ENCODE measurements around the gene DNAH12. TPM values are rescaled to one million over a fixed set of nuclear protein-coding genes. Genes with fewer than 3 reads are reported as not detected.

Gene DNAH12
- total and polyA plus RNA-seq, 10 of the 15 experiments (the other 5 are each of a cell fraction or from before 2014, with no cell fraction given), result under 0.01 to 0.35 (median 0.08) TPM

DNA sequence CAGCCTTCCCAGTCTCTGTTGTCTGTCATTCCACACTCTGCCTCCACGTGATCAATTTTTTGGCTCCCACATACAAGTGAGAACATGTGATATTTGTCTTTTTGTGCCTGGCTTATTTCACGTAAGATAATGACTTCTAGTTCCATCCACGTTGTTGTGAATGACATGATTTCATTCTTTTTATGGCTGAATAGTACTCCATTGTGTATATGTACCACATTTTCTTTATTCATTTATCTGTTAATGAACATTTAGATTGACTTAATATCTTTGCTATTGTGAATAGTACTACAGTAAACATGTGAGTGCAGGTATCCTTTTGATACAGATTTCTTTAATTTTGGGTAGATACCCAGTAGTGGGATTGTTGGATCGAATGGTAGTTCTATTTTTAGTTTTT is 283.0 kb downstream of the DNAH12 start:
- no peaks in the 10 kb centered on the region for H4K20me1 ChIP-seq (ENCODE audit: control insufficient read depth, insufficient read depth)
- no peak overlapping the region for H3K27ac ChIP-seq (ENCODE audit: control insufficient read depth, insufficient read depth)
- POLR2A ChIA-PET, result no interaction called here
- CTCF ChIA-PET, result no interaction called here
- no peaks in the 10 kb centered on the region for H3K9me3 ChIP-seq (replicated peaks; ENCODE audit: control insufficient read depth, insufficient read depth, low read length)
- no peaks in the 10 kb centered on the region for H3K4me1 ChIP-seq (ENCODE audit: control insufficient read depth, insufficient read depth, low read length)
- in situ Hi-C loops (cut with MboI), result no loop called here
- no peaks in the 10 kb centered on the region for H3K27me3 ChIP-seq (replicated peaks in 1 of 2; ENCODE audit: control insufficient read depth in 2 of 2, insufficient read depth in 2 of 2, low read length in 1 of 2)
- FAIRE-seq (no peak), ATAC-seq (no peak), DNase-seq (ENCODE audit: low read depth, low spot score) (no peak)
- 98% methylated on average over 4 of the region's 4 CpGs for WGBS (ENCODE audit: insufficient coverage, insufficient replicate concordance, low lambda C conversion rate, missing lambda C conversion rate)
- no TSS peak for BruUV-seq (replicated peaks)
- H3K79me2 ChIP-seq (ENCODE audit: control insufficient read depth, insufficient read depth, low read length), result no peaks in the 10 kb centered on the region
- H2AFZ ChIP-seq (ENCODE audit: control insufficient read depth, low read depth, low read length), result no peak overlapping the region
- no peak overlapping the region for H3K9ac ChIP-seq (ENCODE audit: control insufficient read depth, insufficient read depth, low read length)
- intact Hi-C loops (cut with micrococcal nuclease; ENCODE audit: unreplicated experiment), result no loop called here
- H3K4me2 ChIP-seq (ENCODE audit: control insufficient read depth, insufficient read depth), result no peak overlapping the region
- H3K4me3 ChIP-seq, result no peak overlapping the region
- SMC1A ChIA-PET (ENCODE audit: uncharacterized antibody, unreplicated experiment), result no interaction called here
- peaks cover 3 to 15% of the 10 kb centered on the region in 2 experiments for H3K36me3 ChIP-seq (ENCODE audit: control insufficient read depth in 2 of 2, insufficient read depth in 2 of 2, low read length in 1 of 2)
- RAD21 ChIA-PET (ENCODE audit: unreplicated experiment), result no interaction called here
- TF ChIP-seq CHD2 (IDR thresholded peaks at IDR 0.05; ENCODE audit: borderline replicate concordance, low read depth, low read length) (no peak), TCF12 (IDR thresholded peaks at IDR 0.05; ENCODE audit: low read depth, low read length) (no peak), YY1 (IDR thresholded peaks at IDR 0.05; ENCODE audit: low read depth, low read length) (no peak), ZZZ3 (IDR thresholded peaks at IDR 0.05; ENCODE audit: control insufficient read depth, insufficient read length, low read depth) (no peak), RUNX3 (IDR thresholded peaks at IDR 0.05; ENCODE audit: low read length) (no peak), CREB1 (IDR thresholded peaks at IDR 0.05; ENCODE audit: low read depth) (no peak), CBX5 (IDR thresholded peaks at IDR 0.05; ENCODE audit: low read depth) (no peak), RB1 (IDR thresholded peaks at IDR 0.05; ENCODE audit: borderline replicate concordance) (no peak), STAT1 (conservative IDR thresholded peaks at IDR 0.05) (no peak), RCOR1 (conservative IDR thresholded peaks at IDR 0.05; ENCODE audit: low read depth, low read length) (no peak)
- TF ChIP-seq, protein P1, sequence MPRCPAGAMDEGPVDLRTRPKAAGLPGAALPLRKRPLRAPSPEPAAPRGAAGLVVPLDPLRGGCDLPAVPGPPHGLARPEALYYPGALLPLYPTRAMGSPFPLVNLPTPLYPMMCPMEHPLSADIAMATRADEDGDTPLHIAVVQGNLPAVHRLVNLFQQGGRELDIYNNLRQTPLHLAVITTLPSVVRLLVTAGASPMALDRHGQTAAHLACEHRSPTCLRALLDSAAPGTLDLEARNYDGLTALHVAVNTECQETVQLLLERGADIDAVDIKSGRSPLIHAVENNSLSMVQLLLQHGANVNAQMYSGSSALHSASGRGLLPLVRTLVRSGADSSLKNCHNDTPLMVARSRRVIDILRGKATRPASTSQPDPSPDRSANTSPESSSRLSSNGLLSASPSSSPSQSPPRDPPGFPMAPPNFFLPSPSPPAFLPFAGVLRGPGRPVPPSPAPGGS (IDR thresholded peaks at IDR 0.05; ENCODE audit: borderline replicate concordance, insufficient read depth, low read depth, low read length, poor library complexity, severe bottlenecking), result no peak
- TF ChIP-seq, protein P2, sequence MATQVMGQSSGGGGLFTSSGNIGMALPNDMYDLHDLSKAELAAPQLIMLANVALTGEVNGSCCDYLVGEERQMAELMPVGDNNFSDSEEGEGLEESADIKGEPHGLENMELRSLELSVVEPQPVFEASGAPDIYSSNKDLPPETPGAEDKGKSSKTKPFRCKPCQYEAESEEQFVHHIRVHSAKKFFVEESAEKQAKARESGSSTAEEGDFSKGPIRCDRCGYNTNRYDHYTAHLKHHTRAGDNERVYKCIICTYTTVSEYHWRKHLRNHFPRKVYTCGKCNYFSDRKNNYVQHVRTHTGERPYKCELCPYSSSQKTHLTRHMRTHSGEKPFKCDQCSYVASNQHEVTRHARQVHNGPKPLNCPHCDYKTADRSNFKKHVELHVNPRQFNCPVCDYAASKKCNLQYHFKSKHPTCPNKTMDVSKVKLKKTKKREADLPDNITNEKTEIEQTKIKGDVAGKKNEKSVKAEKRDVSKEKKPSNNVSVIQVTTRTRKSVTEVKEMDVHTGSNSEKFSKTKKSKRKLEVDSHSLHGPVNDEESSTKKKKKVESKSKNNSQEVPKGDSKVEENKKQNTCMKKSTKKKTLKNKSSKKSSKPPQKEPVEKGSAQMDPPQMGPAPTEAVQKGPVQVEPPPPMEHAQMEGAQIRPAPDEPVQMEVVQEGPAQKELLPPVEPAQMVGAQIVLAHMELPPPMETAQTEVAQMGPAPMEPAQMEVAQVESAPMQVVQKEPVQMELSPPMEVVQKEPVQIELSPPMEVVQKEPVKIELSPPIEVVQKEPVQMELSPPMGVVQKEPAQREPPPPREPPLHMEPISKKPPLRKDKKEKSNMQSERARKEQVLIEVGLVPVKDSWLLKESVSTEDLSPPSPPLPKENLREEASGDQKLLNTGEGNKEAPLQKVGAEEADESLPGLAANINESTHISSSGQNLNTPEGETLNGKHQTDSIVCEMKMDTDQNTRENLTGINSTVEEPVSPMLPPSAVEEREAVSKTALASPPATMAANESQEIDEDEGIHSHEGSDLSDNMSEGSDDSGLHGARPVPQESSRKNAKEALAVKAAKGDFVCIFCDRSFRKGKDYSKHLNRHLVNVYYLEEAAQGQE (IDR thresholded peaks at IDR 0.05; ENCODE audit: low read depth, low read length), result no peak
- TF ChIP-seq, protein P3, sequence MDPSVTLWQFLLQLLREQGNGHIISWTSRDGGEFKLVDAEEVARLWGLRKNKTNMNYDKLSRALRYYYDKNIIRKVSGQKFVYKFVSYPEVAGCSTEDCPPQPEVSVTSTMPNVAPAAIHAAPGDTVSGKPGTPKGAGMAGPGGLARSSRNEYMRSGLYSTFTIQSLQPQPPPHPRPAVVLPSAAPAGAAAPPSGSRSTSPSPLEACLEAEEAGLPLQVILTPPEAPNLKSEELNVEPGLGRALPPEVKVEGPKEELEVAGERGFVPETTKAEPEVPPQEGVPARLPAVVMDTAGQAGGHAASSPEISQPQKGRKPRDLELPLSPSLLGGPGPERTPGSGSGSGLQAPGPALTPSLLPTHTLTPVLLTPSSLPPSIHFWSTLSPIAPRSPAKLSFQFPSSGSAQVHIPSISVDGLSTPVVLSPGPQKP (IDR thresholded peaks at IDR 0.05; ENCODE audit: low read depth, low read length), result no peak
- TF ChIP-seq, protein P4, sequence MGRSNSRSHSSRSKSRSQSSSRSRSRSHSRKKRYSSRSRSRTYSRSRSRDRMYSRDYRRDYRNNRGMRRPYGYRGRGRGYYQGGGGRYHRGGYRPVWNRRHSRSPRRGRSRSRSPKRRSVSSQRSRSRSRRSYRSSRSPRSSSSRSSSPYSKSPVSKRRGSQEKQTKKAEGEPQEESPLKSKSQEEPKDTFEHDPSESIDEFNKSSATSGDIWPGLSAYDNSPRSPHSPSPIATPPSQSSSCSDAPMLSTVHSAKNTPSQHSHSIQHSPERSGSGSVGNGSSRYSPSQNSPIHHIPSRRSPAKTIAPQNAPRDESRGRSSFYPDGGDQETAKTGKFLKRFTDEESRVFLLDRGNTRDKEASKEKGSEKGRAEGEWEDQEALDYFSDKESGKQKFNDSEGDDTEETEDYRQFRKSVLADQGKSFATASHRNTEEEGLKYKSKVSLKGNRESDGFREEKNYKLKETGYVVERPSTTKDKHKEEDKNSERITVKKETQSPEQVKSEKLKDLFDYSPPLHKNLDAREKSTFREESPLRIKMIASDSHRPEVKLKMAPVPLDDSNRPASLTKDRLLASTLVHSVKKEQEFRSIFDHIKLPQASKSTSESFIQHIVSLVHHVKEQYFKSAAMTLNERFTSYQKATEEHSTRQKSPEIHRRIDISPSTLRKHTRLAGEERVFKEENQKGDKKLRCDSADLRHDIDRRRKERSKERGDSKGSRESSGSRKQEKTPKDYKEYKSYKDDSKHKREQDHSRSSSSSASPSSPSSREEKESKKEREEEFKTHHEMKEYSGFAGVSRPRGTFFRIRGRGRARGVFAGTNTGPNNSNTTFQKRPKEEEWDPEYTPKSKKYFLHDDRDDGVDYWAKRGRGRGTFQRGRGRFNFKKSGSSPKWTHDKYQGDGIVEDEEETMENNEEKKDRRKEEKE (IDR thresholded peaks at IDR 0.05), result no peak
- TF ChIP-seq, protein P5, sequence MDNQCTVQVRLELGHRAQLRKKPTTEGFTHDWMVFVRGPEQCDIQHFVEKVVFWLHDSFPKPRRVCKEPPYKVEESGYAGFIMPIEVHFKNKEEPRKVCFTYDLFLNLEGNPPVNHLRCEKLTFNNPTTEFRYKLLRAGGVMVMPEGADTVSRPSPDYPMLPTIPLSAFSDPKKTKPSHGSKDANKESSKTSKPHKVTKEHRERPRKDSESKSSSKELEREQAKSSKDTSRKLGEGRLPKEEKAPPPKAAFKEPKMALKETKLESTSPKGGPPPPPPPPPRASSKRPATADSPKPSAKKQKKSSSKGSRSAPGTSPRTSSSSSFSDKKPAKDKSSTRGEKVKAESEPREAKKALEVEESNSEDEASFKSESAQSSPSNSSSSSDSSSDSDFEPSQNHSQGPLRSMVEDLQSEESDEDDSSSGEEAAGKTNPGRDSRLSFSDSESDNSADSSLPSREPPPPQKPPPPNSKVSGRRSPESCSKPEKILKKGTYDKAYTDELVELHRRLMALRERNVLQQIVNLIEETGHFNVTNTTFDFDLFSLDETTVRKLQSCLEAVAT (IDR thresholded peaks at IDR 0.05), result no peak
